Adrenal gland (tissue), 5 donors: Measurements from ENCODE around the gene EDAR.

Experiments
- POLR2A ChIP-seq, 2 donors: fragments of 450-650 bp; IDR thresholded peaks; one replicate each; pipeline ENCODE4 v1.6.1; 2017; ENCODE audit warnings: antibody characterized with exemption in 2 of 2, mild to moderate bottlenecking in 2 of 2, moderate library complexity in 1 of 2
- TF ChIP-seq, protein P1 (sequence below), 6 experiments: fragments of 450-650 bp in 4 of 6; fragments of 200-600 bp in 2 of 6; sonication (generic) in 1 of 6; IDR thresholded peaks; 1 replicate in 5 of 6; 2 replicates in 1 of 6; pipeline versions ENCODE4 v1.5.1 to v1.8.0; 2016 to 2021; ENCODE audit warnings: antibody characterized with exemption in 6 of 6, mild to moderate bottlenecking in 2 of 6, moderate library complexity in 1 of 6
- donor health status: DM: no; HTN: no; CAD: no.

GRCh38 chr2:108920686-108921085 lies 68.3 kb downstream of the EDAR start:
- TF ChIP-seq, protein P1, sequence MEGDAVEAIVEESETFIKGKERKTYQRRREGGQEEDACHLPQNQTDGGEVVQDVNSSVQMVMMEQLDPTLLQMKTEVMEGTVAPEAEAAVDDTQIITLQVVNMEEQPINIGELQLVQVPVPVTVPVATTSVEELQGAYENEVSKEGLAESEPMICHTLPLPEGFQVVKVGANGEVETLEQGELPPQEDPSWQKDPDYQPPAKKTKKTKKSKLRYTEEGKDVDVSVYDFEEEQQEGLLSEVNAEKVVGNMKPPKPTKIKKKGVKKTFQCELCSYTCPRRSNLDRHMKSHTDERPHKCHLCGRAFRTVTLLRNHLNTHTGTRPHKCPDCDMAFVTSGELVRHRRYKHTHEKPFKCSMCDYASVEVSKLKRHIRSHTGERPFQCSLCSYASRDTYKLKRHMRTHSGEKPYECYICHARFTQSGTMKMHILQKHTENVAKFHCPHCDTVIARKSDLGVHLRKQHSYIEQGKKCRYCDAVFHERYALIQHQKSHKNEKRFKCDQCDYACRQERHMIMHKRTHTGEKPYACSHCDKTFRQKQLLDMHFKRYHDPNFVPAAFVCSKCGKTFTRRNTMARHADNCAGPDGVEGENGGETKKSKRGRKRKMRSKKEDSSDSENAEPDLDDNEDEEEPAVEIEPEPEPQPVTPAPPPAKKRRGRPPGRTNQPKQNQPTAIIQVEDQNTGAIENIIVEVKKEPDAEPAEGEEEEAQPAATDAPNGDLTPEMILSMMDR (IDR thresholded peaks at IDR 0.05) = no peak
- no peak for TF ChIP-seq POLR2A (IDR thresholded peaks at IDR 0.05)
